DND-41 (cell line): ENCODE measurements around the gene QRICH1.

Source experiments
- ATAC-seq: fragments of 200-7000 bp; cut with Tn5 transposase; 3 replicates; pipeline ENCODE4 v1.9.1; 2021; ENCODE audit warnings: low read depth; ENCODE audit not compliant: insufficient read depth
- DNase-seq: peaks from one replicate; pipeline ENCODE4 v3.0.0-alpha.2; 2020
- H2AFZ ChIP-seq: 2 replicates; pipeline ENCODE4 v1.6.0; 2012; ENCODE audit warnings: low read depth, low read length
- H3K27ac ChIP-seq: 2 replicates; pipeline ENCODE4 v1.5.1; 2012; ENCODE audit warnings: low read length, inconsistent platforms
- H3K27me3 ChIP-seq: fragments of 200-600 bp; sonication (generic); 2 replicates; pipeline ENCODE4 v1.6.0; 2012; ENCODE audit warnings: low read length, mild to moderate bottlenecking, inconsistent platforms; ENCODE audit not compliant: insufficient read depth, poor library complexity
- H3K36me3 ChIP-seq: 2 replicates; pipeline ENCODE4 v1.5.1; 2012; ENCODE audit warnings: low read length, inconsistent platforms; ENCODE audit not compliant: insufficient read depth
- H3K4me1 ChIP-seq: 2 replicates; pipeline ENCODE4 v1.5.1; 2012; ENCODE audit warnings: mild to moderate bottlenecking, low read length; ENCODE audit not compliant: insufficient read depth
- H3K4me2 ChIP-seq: 2 replicates; pipeline ENCODE4 v1.6.0; 2012; ENCODE audit warnings: mild to moderate bottlenecking, moderate library complexity, low read length, inconsistent platforms; ENCODE audit not compliant: insufficient read depth
- H3K4me3 ChIP-seq, 2 experiments: fragments of 200-600 bp in 1 of 2; shearing (Covaris generic) in 1 of 2; 2 replicates each; pipeline ENCODE4 v1.5.1; 2012 to 2016; ENCODE audit warnings: inconsistent platforms in 2 of 2, low read length in 2 of 2, mild to moderate bottlenecking in 2 of 2, low read depth in 1 of 2, moderate library complexity in 1 of 2
- H3K79me2 ChIP-seq: 2 replicates; pipeline ENCODE4 v1.6.0; 2012; ENCODE audit warnings: low read length, inconsistent platforms; ENCODE audit not compliant: insufficient read depth
- H3K9ac ChIP-seq: 2 replicates; pipeline ENCODE4 v1.6.0; 2012; ENCODE audit warnings: low read depth, mild to moderate bottlenecking, inconsistent platforms, low read length, moderate library complexity
- H3K9me3 ChIP-seq: 2 replicates; pipeline ENCODE4 v1.5.1; 2012; ENCODE audit warnings: low read length, moderate library complexity, mild to moderate bottlenecking, inconsistent platforms; ENCODE audit not compliant: insufficient read depth, severe bottlenecking
- H4K20me1 ChIP-seq: 2 replicates; pipeline ENCODE4 v1.6.0; 2012; ENCODE audit warnings: low read length; ENCODE audit not compliant: insufficient read depth
- CTCF ChIP-seq: IDR thresholded peaks from 2 replicates; pipeline ENCODE4 v1.5.1; 2012; ENCODE audit warnings: borderline replicate concordance, low read length, moderate library complexity, mild to moderate bottlenecking; ENCODE audit not compliant: poor library complexity, severe bottlenecking; ENCODE audit errors: extremely low read depth
- EZH2 ChIP-seq: IDR thresholded peaks from 3 replicates; pipeline ENCODE4 v1.6.1; 2012; ENCODE audit warnings: borderline replicate concordance, low read depth, mild to moderate bottlenecking, moderate library complexity, low read length, inconsistent platforms; ENCODE audit not compliant: severe bottlenecking

The QRICH1 gene

GRCh38 chr3:49134471-49135265, 40.8 kb upstream of the QRICH1 start:
- Histone ChIP-seq H3K27me3 (no peaks in the 10 kb centered on the region), H3K27ac (no peak overlapping the region), H3K4me2 (no peak overlapping the region), H3K79me2 (no peaks in the 10 kb centered on the region), H3K9ac (no peak overlapping the region), H2AFZ (no peak overlapping the region), H3K36me3 (no peaks in the 10 kb centered on the region), H3K4me3 (no peak overlapping the region), H4K20me1 (no peaks in the 10 kb centered on the region), H3K4me1 (no peaks in the 10 kb centered on the region), H3K9me3 (no peaks in the 10 kb centered on the region)
- DNase-seq (no peak), ATAC-seq (no peak)
- TF ChIP-seq CTCF (no peak), EZH2 (no peak)

- Histone ChIP-seq H3K4me3 (no peak overlapping the region), H3K9ac (no peak overlapping the region), H3K9me3 (no peaks in the 10 kb centered on the region), H3K79me2 (no peaks in the 10 kb centered on the region), H2AFZ (no peak overlapping the region), H3K27me3 (no peaks in the 10 kb centered on the region), H3K4me1 (no peaks in the 10 kb centered on the region), H4K20me1 (no peaks in the 10 kb centered on the region), H3K27ac (no peak overlapping the region), H3K4me2 (no peak overlapping the region), H3K36me3 (no peaks in the 10 kb centered on the region)
- TF ChIP-seq CTCF: no peak
- ATAC-seq (no peak), DNase-seq (no peak)
These were observed 39.5 kb upstream of the QRICH1 start for GRCh38 chr3:49133226-49133951.

- no peaks in the 10 kb centered on the region for H3K4me1 ChIP-seq
- no peak within 1 kb of the TSS for H3K4me2 ChIP-seq
- no peaks in the 10 kb centered on the region for H3K79me2 ChIP-seq
- H2AFZ ChIP-seq: no peak within 1 kb of the TSS
- H3K27me3 ChIP-seq: no peaks in the 10 kb centered on the region
- H4K20me1 ChIP-seq: no peaks in the 10 kb centered on the region
- TF ChIP-seq EZH2 (no peak), CTCF (no peak)
- no peak for DNase-seq
- H3K9me3 ChIP-seq: no peaks in the 10 kb centered on the region
- H3K36me3 ChIP-seq: no peaks in the 10 kb centered on the region
- H3K4me3 ChIP-seq: no peak within 1 kb of the TSS
- no peak for ATAC-seq
- H3K27ac ChIP-seq: no peak within 1 kb of the TSS
- H3K9ac ChIP-seq: no peak within 1 kb of the TSS
These were observed 38.8 kb upstream of the QRICH1 start, which contains the start of gene LAMB2 for GRCh38 chr3:49132437-49133225. LAMB2 (minus strand) TSS chr3:49133050; CDS start chr3:49132867, 183 bp downstream.
